Frontal cortex (tissue), 4 donors: Measurements from ENCODE around the gene CPPED1. TPM values are rescaled to one million over a fixed set of nuclear protein-coding genes. Genes with fewer than 3 reads are reported as not detected.
A peak's percentile ranks its signal among the peaks of the same experiment; 100 is the strongest.
"Not testable (repeated sequence)": the region's sequence is repeated elsewhere in the genome, so short reads cannot be mapped to it uniquely, and the experiment has no call there.

ENCODE experiments used
- DNase-seq, 2 donors: peaks; one replicate each; pipeline ENCODE4 v3.0.0; 2012; ENCODE audit warnings: low spot score in 2 of 2
- FAIRE-seq: peaks from 2 replicates; lab custom pipeline; 2012; peaks lifted over from hg19 to GRCh38; lab: Jason Lieb, UNC
- total RNA-seq: library from RNA; depleted of rRNA; stranded (reverse); fragments of >200 nt; gene quantifications from one replicate; pipeline ENCODE4 v1.2.3, GENCODE V29; 2014
- donor health status: control.
- donor health status: control.
- donor health status: control.

Gene CPPED1
- total RNA-seq: 4.1 TPM

DNA sequence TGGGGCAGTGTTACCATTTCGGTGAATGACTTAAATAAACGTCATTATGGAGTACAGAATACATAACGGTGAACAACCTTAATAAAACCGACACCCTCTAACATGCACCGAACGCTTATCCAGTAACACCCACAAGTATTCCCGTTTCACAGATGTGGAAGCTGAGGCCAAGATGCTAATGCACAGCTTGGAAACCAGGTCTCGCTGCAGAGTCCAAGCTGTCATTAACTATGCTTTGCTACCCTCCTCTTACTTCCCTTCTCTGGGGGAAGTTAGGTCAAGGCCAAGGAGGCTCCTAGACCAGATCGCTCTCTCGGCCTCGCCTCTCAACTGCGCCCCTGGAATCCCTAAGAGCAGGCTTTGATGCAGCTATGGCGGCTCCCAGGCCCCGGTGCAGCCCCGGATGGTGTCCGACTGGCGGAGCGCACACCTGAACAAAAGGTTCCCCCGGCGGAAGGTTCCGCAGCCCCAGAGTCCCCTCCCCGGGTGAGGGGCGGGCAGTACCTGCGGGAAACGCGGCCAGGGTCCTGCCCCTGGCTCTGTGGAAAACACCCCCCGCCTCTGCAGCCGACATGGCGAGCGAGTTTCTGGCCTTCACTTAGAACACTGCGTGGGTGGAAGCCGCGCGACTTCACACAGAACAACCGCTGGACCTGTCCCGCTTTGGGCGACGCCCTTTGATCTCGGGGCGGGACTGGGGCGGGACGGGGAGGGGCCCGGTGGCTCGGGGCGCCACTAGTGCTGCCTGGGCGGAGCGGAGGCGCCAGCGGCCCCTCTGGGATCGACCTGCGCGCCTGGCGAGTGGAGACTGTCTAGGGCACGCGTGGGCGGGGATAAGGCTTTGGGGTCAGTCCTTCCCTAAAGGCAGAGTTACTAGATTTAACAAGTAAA lies at the start of gene CPPED1:
CPPED1 (minus strand) TSS at position 685 of the 891 bp plus-strand sequence; CDS start at position 574, 111 bp downstream.
- FAIRE-seq (no peak), DNase-seq (peak; percentile 78 to 89)

DNA sequence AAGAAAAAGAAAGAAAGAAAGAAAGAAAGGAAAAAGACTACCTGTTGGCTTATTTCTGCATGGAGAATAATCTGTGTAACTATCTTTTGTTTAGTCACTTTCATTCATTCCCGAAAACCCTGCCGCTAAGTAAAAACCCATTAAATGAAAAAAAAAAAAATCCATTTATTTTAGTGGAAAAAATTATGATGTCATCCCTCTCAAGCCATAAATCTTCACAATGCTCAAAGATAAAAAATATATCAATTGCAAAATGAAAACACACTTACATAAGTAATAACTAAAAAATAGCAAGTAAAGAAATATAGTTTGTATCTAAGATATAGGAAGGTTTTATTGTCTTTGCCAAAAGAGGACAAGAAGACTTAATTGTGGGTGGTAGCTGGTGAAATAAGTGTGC lies 46.5 kb upstream of the CPPED1 start:
- FAIRE-seq (no peak), DNase-seq (no peak)

DNA sequence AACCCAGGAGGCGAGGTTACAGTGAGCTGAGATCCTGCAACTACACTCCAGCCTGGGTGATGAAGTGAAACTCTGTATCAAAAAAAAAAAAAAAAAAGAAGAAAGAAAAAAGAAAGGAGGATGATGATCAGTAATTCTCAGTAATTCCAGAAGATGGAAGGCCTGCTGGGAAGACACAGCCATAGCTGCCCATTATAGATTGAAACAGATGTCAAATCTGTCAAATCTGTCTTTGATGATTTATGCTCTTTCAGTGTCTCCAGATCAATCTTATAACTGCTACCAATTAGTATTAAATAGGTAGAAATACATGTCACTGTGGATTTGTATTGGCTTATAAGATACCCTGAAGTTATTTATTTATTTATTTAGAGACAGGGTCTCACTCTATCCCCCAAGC lies 42.9 kb upstream of the CPPED1 start:
- no peak for FAIRE-seq
- DNase-seq: no peak

- DNase-seq (no peak), FAIRE-seq (no peak)
Observed at GRCh38 chr16:12845282-12845681, 41.6 kb upstream of the CPPED1 start.

GRCh38 chr16:12837756-12838155 lies 34.1 kb upstream of the CPPED1 start:
- no peak for FAIRE-seq
- DNase-seq: no peak

GRCh38 chr16:12837291-12837690 lies 33.6 kb upstream of the CPPED1 start:
- FAIRE-seq (no peak), DNase-seq (no peak)

DNA sequence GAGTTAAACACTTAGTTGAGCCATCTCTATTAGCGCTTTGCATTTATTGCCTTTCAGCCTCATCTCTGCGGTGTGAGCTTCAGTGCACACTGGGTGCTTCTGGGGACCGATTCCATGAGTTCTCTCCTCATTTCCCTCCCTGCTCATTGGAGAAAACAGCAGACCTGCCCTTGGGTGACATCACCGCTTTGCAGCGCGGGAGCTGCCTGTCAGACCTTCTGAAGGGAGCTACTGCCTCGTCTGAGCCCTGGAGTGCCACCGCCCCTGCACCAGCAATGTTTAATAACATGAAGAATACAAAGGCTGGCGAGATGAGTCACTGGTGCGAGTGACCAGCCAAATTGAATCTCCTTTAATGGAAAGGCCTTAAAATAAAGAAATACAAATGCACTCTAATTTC lies 30.2 kb upstream of the CPPED1 start:
- no peak for FAIRE-seq
- no peak for DNase-seq

DNA sequence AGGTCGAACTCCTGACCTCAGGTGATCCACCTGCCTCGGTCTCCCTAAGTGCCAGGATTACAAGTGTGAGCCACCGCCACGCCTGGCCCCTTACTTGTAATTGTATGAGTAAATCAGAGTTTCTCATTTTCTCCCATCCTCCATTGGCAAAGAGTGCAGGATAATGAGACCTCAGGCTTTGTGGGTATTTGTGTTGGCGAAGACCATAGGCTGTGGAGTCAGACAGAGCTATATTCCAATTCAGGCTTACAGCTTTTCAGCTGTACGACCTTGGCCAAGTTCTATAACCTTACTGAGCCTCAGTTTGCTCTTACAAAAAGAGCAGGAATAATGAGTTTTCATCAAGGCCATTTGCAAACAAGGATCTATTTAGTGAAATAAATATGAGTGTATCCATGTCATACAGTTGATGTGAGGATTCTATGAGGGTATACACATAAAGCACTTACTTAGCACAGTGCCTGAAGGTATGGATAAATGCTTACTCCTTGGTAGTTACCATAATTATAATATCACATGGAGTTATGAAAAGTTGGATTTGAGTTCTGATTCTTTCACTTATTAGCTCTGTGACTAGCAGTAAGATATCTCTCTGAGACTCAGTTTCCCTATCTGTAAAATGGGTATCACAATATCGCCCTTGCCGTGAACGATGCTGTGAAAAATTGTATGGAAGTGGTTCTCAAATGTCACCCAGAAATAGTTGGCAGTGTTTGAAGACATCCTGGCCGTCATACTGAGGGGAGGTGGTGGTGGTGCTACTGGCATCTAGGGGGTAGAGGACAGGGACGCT lies 25.6 kb upstream of the CPPED1 start:
- FAIRE-seq (no peak), DNase-seq (no peak)

- no peak for DNase-seq
- no peak for FAIRE-seq
Observed at GRCh38 chr16:12828206-12828605, 24.5 kb upstream of the CPPED1 start.

GRCh38 chr16:12826559-12826958 lies 22.9 kb upstream of the CPPED1 start:
- FAIRE-seq (no peak), DNase-seq (no peak)

DNA sequence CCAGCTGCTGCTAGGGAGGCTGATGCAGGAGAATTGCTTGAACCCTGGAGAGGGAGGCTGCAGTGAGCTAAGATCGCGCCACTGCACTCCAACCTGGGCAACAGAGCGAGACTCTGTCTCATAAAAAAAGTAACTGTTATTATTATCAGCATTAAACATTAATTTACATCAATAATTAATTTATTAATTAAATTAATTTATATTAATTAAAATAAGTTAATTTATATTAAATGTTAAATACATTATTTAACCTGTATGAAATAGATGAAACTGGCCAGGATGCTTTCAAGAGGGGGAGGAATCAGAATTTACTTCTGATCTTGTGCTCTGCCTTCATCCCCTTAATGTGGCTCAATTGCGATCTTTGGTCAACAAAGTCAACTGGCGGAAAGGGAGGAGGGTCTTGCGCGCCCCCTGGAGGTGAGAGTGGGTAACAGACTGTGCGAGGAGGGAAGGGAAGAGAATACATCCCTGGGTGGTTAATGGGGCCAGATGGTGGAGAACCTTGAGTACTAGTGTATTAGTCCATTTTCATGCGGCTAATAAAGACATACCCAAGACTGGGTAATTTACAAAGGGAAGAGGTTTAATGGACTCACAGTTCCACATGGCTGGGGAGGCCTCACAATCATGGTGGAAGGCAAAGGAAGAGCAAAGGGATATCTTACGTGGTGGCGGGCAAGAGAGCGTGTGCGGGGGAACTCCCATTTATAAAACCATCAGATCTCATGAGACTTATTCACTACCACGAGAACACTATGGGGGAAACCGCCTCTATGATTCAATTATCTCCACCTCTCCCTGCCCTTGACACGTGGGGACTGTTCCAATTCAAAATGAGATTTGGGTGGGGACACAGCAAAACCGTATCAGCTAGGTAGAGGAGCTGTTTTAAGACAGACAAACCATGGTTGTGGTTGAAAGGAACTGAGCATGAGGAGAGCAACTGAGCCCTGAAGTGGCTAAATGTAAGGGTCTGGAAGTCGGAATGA lies 15.7 kb upstream of the CPPED1 start:
- no peak for DNase-seq

GRCh38 chr16:12818326-12818725 lies 14.6 kb upstream of the CPPED1 start:
- FAIRE-seq: no peak
- no peak for DNase-seq

More for the DNA sequence above, 15.7 kb upstream of the CPPED1 start:
- FAIRE-seq: peak; percentile 3

GRCh38 chr16:12816791-12817214 lies 13.1 kb upstream of the CPPED1 start:
- FAIRE-seq, DNase-seq: not testable (repeated sequence)

DNA sequence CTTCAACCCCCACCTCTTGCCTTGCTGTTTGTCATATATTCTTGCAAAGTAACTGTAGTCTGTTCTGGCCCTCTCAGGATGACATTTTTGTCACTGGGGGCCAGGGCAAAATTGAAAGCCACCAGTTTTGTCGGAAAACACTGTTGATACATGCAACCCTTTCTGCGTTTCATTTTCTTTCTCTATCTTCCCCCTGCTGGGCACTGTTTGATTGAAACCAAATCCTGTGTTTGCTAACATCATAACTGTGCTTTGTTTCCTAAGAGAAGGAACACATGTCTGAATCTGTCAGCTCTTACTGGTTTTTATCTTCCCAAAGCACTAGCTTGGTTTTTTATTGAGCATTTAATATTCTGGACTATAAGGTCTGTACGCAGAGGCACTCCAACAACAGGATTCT lies 11.7 kb upstream of the CPPED1 start:
- FAIRE-seq (no peak), DNase-seq (no peak)

DNA sequence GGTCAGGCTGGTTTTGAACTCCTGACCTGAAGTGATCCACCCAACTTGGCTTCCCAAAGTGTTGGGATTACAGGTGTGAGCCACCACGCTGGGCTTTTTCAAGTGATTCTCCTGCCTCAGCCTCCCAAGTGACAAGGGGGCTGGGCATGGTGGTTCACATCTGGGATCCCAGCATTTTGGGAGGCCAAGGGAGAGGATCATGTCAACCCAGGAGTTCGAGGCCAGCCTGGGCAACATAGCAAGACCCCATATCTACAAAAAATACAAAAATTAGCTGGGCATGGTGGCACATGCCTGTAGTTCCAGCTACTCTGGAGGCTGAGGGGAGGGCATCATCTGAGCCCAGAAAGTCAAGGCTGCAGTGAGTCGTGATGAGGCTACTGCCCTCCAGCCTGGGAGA lies 10.0 kb upstream of the CPPED1 start:
- DNase-seq, FAIRE-seq: not testable (repeated sequence)

GRCh38 chr16:12813321-12813720 lies 9.6 kb upstream of the CPPED1 start:
- FAIRE-seq, DNase-seq: not testable (repeated sequence)

DNA sequence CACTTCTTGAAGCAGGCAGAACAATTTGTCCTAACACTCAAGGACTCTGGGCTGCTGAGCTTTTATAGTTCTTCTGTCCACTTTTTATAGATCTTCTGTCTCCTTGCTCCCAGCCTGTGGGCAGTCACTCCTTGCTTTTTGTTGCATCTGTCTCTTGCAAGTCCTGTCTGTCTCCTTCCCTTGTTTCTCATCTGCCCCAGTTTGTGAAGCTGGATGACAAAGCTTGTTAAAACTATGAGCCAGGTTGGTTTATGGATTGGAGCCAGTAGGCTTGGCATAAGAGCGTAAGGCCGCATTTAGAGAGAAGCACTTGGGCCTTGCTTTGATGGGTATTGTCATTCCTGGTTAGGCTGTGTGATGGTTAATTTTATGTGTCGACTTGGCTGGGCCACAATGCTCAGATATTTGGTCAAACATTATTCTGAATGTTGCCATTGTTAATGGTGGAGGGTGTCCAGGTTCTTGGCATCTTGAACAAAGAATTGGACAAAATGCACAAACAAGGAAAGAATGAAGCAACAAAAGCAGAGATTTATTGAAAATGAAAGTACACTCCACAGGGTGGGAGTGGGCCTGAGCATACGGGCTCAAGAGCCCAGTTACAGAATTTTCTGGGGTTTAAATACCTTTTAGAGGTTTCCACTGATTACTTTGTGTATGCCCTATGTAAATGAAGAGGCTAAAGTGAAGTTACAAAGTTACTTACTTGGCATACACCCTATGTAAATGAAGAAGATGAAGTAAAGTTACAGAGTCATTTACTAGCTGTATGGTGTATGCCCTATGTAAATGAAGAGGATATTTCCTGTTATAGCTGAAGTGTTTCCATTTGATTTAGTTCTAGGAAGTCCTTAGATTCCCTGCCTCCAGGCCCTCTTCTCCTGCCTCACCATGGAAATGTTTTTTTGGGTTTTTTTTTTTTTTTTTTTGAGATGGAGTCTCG lies 8.0 kb upstream of the CPPED1 start:
- FAIRE-seq (no peak), DNase-seq (no peak)

GRCh38 chr16:12805066-12805465 lies 1.4 kb upstream of the CPPED1 start:
- FAIRE-seq: no peak

DNA sequence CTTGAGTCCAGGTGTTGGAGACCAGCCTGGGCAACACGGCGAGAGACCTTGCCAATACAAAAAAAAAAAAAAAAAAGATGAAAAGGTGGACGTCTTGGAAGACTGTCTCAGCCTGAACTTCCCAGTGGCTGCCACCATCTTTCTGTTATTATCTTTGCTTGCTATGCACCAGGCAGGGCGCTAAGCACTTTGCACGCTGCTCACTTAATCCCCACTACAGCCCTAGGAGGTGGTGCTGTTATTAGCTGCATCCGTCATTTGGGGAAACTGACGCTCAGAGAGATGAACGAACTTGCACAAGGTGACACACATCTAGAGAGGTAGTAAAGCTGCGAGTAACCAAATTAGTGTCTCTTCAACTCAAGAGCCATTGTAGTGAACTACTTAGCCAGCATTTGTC lies 708 bp upstream of the CPPED1 start:
- FAIRE-seq (no peak), DNase-seq (no peak)

More at GRCh38 chr16:12805066-12805465, 1.4 kb upstream of the CPPED1 start:
- no peak for DNase-seq
